Activated CD4-positive, alpha-beta T cell treated with anti-CD3 and anti-CD28 coated beads, Interleukin-2, amount 10 ng/mL, durations not matched to agents 24 days and 14 days (primary cell): Measurements from ENCODE around the gene KCNIP3. TPM values are rescaled to one million over a fixed set of nuclear protein-coding genes. Genes with fewer than 3 reads are reported as not detected.

Experiments used
- DNase-seq: peaks from one replicate; pipeline ENCODE4 v3.0.0; 2022
- H3K27ac Mint-ChIP-seq: one replicate; pipeline ENCODE4 v1.8.0; 2022; ENCODE audit warnings: mild to moderate bottlenecking, mixed read lengths
- H3K27me3 Mint-ChIP-seq: one replicate; pipeline ENCODE4 v1.8.0; 2022; ENCODE audit warnings: mixed read lengths
- H3K36me3 Mint-ChIP-seq: one replicate; pipeline ENCODE4 v1.8.0; 2022; ENCODE audit warnings: low read depth, mild to moderate bottlenecking, mixed read lengths
- H3K4me1 Mint-ChIP-seq: one replicate; pipeline ENCODE4 v1.8.0; 2021; ENCODE audit warnings: mixed read lengths
- H3K4me3 Mint-ChIP-seq: one replicate; pipeline ENCODE4 v1.8.0; 2022; ENCODE audit warnings: mild to moderate bottlenecking, moderate library complexity, mixed read lengths
- H3K9me3 Mint-ChIP-seq: one replicate; pipeline ENCODE4 v1.8.0; 2021; ENCODE audit warnings: mixed read lengths
- intact Hi-C: fragments of 100-400 bp; cut with micrococcal nuclease; formaldehyde crosslinking; loops from one replicate; pipeline ENCODE4 v1.15.1; 2023
- total RNA-seq: library from RNA; stranded (reverse); gene quantifications from 2 replicates; pipeline ENCODE4 v1.2.3, GENCODE V29; 2022

Gene KCNIP3
- total RNA-seq, 1 donor from 2014 or later: not detected

DNA sequence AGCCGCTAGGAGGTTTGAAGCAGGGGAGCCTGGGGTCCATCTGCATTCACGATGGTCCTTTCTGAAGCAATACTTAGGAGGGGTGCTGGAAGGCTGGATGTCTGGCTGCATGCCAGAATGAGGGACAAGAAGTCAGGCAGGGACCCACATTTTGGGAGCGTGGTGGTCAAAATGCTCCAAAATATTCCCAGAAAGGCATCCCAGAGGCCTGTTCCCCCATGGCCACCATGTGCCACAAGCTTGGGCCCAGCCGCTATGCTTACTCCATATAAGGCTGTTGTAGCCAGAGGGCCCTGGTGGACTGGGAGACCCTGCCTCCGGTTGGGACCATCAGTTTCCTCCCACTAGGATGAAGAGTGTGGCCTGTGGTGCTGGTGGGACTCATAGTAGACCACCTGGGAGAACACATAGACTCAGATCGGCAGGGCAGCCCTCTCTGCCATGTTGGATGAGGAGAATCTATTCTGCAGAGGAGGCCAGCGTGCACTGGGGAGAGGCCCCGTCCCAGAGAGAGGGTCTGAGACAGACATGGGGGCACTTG, 26.5 kb upstream of the KCNIP3 start:
- Mint-ChIP-seq H3K27me3 (no peaks in the 10 kb centered on the region), H3K4me3 (no peak overlapping the region), H3K36me3 (no peaks in the 10 kb centered on the region), H3K27ac (no peak overlapping the region), H3K9me3 (no peaks in the 10 kb centered on the region), H3K4me1 (no peaks in the 10 kb centered on the region)
- intact Hi-C loops: no loop called here
- no peak for DNase-seq

DNA sequence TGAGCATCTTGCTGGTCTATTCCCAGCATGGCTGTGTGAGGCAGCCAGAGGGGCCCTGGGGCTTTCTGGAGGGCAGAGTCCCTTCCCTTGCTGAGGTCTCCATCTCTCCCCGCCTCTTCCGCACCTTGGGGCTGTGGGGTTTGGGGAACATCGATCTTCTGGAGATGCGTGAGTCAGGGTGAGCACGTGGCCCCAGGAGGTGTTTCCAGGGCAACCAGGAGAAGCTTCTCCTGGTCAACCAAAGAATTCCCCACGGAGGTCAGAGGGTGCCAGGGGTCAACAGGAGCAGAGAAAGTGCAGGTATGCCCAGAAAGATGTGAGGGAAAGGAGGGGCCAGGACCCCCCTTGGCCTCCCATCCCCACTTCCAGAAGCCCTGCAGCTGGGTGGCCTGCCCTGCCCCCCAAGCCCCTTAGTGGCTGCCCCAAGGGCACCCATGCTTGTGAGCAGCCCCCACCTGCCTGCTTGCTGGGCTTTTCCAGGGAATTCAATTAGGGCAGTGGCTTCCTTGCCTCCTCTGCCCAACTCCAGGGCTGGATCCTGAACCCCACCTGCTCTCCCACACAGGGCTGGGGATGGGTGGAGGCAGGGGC, 25.7 kb upstream of the KCNIP3 start:
- Mint-ChIP-seq H3K36me3 (no peaks in the 10 kb centered on the region), H3K9me3 (no peaks in the 10 kb centered on the region), H3K27me3 (no peaks in the 10 kb centered on the region), H3K4me1 (no peaks in the 10 kb centered on the region), H3K27ac (no peak overlapping the region), H3K4me3 (no peak overlapping the region)
- intact Hi-C loops: no loop called here
- no peak for DNase-seq

DNA sequence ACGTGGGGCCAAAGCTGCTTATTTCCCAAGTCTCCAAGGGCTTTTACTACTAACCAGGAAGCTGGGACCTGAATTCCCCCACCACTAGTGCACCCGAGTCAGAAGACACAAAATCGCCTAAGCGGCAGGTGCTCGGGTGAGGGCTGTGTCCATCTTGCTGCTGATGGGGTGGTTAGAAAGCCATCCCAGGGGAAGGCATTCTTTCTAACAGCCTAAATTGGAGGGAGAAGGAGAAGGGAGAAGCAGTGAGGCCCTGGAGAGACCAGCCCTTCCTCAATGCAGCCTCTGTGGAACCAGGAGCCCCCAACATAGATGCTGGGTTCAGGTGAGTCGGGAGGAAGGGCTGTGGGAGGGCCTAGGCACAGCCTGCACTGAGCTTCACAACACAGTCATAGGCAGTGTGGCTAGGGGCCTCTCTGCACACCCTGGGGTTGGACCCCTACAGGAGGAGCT, 24.8 kb upstream of the KCNIP3 start:
- H3K4me1 Mint-ChIP-seq: no peaks in the 10 kb centered on the region
- no peaks in the 10 kb centered on the region for H3K9me3 Mint-ChIP-seq
- no peak overlapping the region for H3K4me3 Mint-ChIP-seq
- H3K27me3 Mint-ChIP-seq: no peaks in the 10 kb centered on the region
- intact Hi-C loops: no loop called here
- H3K36me3 Mint-ChIP-seq: no peaks in the 10 kb centered on the region
- no peak overlapping the region for H3K27ac Mint-ChIP-seq
- DNase-seq: no peak

DNA sequence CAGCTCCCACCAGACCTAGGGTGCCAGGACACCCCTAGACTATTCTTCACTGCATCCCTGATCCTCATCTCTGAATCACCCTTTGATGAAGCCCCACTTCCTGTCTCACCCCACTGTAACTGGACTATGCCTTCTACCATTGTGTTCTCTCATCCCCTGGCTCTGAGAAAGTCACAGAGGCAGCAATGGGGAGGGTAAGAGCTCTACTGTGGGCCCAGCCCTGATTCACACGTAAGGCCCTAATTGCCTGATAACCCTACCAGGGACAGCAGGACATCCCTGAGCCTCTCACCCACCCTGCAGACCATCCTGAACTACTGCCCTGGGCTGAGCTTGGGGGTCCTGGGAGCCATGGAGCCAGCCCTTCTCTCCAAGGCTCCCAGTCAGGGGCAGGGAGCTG, 24.4 kb upstream of the KCNIP3 start:
- Mint-ChIP-seq H3K36me3 (no peaks in the 10 kb centered on the region), H3K27ac (no peak overlapping the region), H3K4me1 (no peaks in the 10 kb centered on the region), H3K9me3 (no peaks in the 10 kb centered on the region), H3K27me3 (no peaks in the 10 kb centered on the region), H3K4me3 (no peak overlapping the region)
- DNase-seq: no peak
- intact Hi-C loops: no loop called here

DNA sequence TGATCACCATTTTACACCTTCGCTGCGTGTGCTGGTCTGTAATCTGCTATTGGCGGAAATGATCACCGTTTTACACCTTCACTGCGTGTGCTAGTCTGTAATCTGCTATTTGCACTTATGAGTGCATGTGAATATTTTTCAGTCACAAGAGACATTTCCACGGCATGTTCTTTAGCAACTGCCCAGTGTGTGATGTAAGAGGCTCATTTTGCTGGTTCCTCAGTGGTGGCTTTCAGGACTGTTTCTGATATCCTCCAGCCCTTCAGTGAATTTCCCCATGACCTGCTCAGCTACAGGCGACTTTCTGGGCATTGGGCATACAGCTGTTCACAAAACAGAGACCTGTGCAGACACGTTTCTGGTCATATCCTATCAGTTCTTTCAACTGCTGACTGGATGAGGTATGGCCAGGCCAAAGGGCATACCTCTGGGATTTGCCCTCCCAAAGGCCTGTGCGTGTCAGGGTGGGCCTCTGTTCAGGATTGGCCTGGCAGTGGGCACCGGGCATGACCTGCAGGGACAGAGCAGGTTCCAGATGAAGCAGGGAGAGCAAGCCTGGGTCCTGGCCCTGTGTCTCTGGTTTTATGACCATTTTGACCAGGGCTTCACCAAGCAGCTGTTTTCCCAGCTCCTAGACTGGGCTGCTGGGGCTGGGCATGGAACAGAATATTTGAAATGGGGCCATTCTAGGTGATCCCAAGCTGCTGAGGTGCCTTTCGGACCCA, 23.4 kb upstream of the KCNIP3 start:
- Mint-ChIP-seq H3K27me3 (no peaks in the 10 kb centered on the region), H3K9me3 (no peaks in the 10 kb centered on the region), H3K4me1 (no peaks in the 10 kb centered on the region), H3K4me3 (no peak overlapping the region), H3K27ac (no peak overlapping the region), H3K36me3 (no peaks in the 10 kb centered on the region)
- DNase-seq: no peak
- intact Hi-C loops: no loop called here

DNA sequence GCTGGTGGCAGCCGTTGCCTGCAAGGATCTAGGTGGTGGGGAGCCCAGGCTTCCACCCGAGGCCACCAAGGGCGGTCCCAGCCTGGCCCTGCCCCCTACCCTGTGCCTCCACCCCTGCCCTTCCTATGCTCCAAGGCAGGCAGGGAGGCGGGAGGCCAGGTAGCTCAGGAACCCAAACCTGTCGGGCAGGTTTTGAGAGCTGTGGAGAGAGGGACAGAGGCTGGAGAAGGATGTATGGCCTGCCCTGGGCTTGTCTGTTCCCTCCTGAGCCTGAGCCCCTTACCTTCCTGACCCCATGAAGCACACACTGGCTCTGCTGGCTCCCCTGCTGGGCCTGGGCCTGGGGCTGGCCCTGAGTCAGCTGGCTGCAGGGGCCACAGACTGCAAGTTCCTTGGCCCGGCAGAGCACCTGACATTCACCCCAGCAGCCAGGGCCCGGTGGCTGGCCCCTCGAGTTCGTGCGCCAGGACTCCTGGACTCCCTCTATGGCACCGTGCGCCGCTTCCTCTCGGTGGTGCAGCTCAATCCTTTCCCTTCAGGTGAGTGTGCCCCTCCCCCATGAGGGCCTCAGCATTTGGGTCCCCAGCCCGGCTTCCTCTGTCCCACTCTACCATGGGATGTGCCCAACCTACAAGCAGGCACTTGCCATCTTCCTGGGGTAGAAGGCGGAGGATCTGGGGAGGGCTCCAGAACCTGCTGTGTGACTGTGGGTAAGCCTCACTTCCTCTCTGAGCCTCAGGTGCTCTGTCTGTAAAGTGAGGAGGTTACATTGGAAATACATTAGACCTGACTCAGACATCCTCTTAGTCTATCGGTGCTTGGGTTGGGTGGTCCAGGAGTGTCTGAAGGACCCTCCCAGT, 22.6 kb upstream of the KCNIP3 start, which contains the start of gene PROM2:
Gene PROM2 (plus strand): TSS at position 159 of the 860 bp plus-strand sequence. CDS start 137 bp downstream, at position 296.
- Mint-ChIP-seq H3K36me3 (no peaks in the 10 kb centered on the region), H3K27ac (no peak within 1 kb of the TSS), H3K4me3 (no peak within 1 kb of the TSS), H3K27me3 (no peaks in the 10 kb centered on the region), H3K4me1 (no peaks in the 10 kb centered on the region), H3K9me3 (no peaks in the 10 kb centered on the region)
- DNase-seq: no peak
- intact Hi-C loops: no loop called here

DNA sequence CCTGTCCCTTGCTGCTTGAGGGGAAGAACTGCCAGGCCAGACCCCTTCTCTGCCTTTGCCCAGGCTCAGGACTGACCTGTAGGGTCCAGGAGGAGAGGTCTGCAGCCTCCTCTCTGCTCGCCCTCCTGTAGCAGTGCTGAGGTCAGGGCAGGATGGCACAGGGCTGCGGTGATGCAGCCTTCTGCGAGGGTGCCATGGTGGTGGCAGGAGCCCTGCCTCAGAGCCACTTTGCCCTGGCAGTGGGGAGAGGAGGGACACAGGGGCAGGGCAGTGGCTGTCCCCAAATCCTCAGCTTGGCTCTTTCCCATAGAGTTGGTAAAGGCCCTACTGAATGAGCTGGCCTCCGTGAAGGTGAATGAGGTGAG, 22.0 kb upstream of the KCNIP3 start:
- Mint-ChIP-seq H3K36me3 (no peaks in the 10 kb centered on the region), H3K27ac (no peak overlapping the region), H3K4me1 (no peaks in the 10 kb centered on the region), H3K4me3 (no peak overlapping the region), H3K27me3 (no peaks in the 10 kb centered on the region), H3K9me3 (no peaks in the 10 kb centered on the region)
- DNase-seq: no peak
- intact Hi-C loops: no loop called here

DNA sequence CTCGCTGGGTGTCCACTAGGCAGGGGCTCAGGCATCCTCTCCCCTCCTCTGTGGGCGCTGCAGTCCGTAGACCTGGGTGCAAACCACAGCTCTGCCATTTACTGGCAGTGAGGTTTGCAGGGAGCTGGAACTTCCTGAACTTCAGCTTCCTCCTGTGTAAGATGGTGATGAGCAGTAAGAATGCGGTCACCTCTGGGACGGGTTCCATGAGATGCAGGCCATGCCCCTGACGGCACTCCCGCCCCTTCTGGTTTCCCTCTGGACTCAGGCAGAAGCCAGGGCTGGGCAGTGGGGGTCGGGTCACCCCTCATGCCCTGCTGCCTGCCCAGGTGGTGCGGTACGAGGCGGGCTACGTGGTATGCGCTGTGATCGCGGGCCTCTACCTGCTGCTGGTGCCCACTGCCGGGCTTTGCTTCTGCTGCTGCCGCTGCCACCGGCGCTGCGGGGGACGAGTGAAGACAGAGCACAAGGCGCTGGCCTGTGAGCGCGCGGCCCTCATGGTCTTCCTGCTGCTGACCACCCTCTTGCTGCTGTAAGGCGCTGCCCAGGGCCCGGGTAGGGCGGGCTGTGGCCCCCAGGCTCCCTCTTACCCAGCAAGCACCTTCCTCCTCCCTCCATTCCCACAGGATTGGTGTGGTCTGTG, 21.4 kb upstream of the KCNIP3 start:
- intact Hi-C loops: no loop called here
- no peak overlapping the region for H3K27ac Mint-ChIP-seq
- DNase-seq: no peak
- H3K4me1 Mint-ChIP-seq: no peaks in the 10 kb centered on the region
- H3K9me3 Mint-ChIP-seq: no peaks in the 10 kb centered on the region
- no peak overlapping the region for H3K4me3 Mint-ChIP-seq
- no peaks in the 10 kb centered on the region for H3K36me3 Mint-ChIP-seq
- H3K27me3 Mint-ChIP-seq: no peaks in the 10 kb centered on the region

DNA sequence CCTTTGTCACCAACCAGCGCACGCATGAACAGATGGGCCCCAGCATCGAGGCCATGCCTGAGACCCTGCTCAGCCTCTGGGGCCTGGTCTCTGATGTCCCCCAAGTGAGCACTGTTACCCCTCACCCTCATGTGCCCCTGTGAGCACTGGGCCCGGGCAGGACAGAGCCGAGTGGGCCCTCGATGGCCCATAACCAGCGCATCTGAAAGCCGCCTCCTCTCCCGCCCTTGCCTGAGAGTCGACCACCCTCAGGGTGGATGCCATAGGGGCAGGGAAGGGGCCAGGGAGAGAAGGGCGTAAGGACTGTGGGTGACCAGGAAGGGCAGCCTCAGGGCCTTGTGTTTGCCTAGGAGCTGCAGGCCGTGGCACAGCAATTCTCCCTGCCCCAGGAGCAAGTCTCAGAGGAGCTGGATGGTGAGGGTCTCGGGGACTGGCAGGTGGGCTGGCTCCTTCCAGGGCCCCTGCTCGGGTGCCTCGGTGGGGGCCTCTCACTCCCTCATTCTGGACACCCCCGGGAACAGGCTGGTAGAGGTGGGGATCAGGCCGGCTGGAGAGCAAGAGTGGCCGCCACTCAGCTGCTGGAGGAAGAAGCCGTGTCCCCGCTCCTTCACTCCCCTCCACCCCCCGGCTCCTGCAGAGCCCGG, 20.8 kb upstream of the KCNIP3 start:
- H3K27me3 Mint-ChIP-seq: no peaks in the 10 kb centered on the region
- DNase-seq: no peak
- H3K4me3 Mint-ChIP-seq: no peak overlapping the region
- H3K4me1 Mint-ChIP-seq: no peaks in the 10 kb centered on the region
- intact Hi-C loops: no loop called here
- H3K9me3 Mint-ChIP-seq: no peaks in the 10 kb centered on the region
- H3K27ac Mint-ChIP-seq: no peak overlapping the region
- H3K36me3 Mint-ChIP-seq: no peaks in the 10 kb centered on the region

DNA sequence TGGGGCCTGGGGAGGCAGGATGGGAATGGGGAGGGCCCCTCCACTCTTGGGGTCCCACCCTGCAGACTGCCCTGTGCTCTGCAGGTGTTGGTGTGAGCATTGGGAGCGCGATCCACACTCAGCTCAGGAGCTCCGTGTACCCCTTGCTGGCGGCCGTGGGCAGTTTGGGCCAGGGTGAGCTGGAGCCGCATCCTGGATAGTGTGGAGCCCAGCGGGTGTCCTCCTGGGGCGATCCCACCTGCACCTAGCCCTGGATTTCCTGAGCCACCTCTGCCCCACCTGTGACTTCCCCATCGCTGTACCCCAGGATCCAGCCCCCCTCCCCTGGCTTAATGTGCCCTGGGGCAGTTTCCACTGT, 20.3 kb upstream of the KCNIP3 start:
- H3K27me3 Mint-ChIP-seq: no peaks in the 10 kb centered on the region
- H3K36me3 Mint-ChIP-seq: no peaks in the 10 kb centered on the region
- intact Hi-C loops: no loop called here
- no peak overlapping the region for H3K4me3 Mint-ChIP-seq
- no peaks in the 10 kb centered on the region for H3K9me3 Mint-ChIP-seq
- H3K4me1 Mint-ChIP-seq: no peaks in the 10 kb centered on the region
- no peak overlapping the region for H3K27ac Mint-ChIP-seq
- no peak for DNase-seq

DNA sequence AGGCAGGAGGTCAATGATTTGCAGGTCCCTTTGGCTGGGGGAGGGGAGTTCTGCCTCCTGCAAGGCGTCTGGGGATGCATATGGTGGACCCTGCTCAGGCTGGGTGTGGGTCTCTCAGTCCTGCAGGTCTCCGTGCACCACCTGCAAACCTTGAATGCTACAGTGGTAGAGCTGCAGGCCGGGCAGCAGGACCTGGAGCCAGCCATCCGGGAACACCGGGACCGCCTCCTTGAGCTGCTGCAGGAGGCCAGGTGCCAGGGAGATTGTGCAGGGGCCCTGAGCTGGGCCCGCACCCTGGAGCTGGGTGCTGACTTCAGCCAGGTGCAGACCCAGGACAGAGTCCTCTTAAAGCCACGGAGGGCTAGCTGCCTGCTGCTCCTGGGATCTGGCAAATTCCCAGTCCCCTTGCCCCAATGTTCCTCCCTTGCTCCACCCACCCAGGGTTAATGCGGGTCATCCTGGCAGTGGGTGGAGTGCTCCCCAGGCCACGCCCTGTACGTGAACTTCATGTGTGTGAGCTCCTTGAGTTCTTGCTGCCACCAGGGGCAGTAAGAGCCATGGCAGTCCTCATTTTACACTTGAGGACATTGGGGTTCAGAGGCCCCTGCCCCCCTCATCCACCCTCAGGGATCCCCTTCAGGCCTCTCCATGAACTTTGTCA, 19.8 kb upstream of the KCNIP3 start:
- Mint-ChIP-seq H3K27me3 (no peaks in the 10 kb centered on the region), H3K4me3 (no peak overlapping the region), H3K4me1 (no peaks in the 10 kb centered on the region), H3K27ac (no peak overlapping the region), H3K36me3 (no peaks in the 10 kb centered on the region), H3K9me3 (no peaks in the 10 kb centered on the region)
- intact Hi-C loops: no loop called here
- no peak for DNase-seq

DNA sequence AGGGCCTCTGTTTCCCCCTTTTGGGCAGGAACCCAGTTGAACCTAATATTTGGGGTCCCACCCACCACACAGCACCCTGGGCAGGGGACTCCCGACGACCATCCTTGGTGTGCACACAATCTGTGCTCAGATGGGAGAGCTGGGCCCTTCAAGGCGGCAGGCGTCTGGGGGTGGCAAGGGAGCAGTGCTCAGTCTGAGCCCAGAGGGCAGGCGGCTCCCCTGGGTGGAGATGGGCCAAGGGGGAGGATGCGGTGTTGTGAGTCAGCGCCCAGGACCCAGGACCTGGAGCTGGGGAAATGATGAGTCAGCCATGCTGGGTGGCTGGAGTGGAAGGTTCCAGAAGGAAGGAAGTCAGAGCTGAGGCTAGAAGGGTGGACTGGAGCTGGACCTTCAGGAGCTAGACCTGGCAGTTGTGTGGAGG, 19.1 kb upstream of the KCNIP3 start:
- H3K4me1 Mint-ChIP-seq: no peaks in the 10 kb centered on the region
- H3K27me3 Mint-ChIP-seq: no peaks in the 10 kb centered on the region
- H3K27ac Mint-ChIP-seq: no peak overlapping the region
- no peaks in the 10 kb centered on the region for H3K9me3 Mint-ChIP-seq
- no peak overlapping the region for H3K4me3 Mint-ChIP-seq
- intact Hi-C loops: no loop called here
- no peak for DNase-seq
- no peaks in the 10 kb centered on the region for H3K36me3 Mint-ChIP-seq

DNA sequence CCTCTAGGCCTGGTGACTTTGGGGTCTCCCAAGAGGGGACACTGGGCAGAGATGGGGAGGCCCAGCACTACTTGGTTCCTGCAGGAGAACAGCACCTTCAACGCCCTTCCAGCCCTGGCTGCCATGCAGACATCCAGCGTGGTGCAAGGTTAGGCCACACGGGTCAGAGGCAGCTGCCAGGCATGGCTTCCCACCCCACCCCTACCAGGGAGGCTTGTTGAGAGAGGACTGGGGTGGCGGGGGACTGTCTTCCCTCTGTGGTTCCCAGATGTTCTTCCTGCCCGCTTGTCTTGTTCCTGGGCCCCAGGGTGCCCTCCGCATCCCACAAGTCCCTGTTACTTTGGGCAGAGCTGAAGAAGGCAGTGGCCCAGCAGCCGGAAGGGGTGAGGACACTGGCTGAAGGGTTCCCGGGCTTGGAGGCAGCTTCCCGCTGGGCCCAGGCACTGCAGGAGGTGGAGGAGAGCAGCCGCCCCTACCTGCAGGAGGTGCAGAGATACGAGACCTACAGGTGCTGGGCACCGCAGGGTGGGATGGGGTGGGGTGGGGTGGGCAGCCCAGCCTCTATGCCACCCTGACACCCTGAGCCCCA, 18.4 kb upstream of the KCNIP3 start:
- no peak overlapping the region for H3K4me3 Mint-ChIP-seq
- no peaks in the 10 kb centered on the region for H3K9me3 Mint-ChIP-seq
- H3K36me3 Mint-ChIP-seq: no peaks in the 10 kb centered on the region
- no peak for DNase-seq
- no peaks in the 10 kb centered on the region for H3K27me3 Mint-ChIP-seq
- no peaks in the 10 kb centered on the region for H3K4me1 Mint-ChIP-seq
- H3K27ac Mint-ChIP-seq: no peak overlapping the region
- intact Hi-C loops: no loop called here
